Breast epithelium (tissue), 3 donors: ENCODE measurements around the gene KRT16.

Source experiments
- POLR2A ChIP-seq: fragments of 450-650 bp; IDR thresholded peaks from one replicate; pipeline ENCODE4 v1.6.1; 2016; ENCODE audit warnings: antibody characterized with exemption, mild to moderate bottlenecking, moderate library complexity
- TF ChIP-seq, protein P1 (sequence below), 3 donors: fragments of 450-650 bp; IDR thresholded peaks; one replicate each; pipeline ENCODE4 v1.5.1; 2016 to 2017; ENCODE audit warnings: antibody characterized with exemption in 3 of 3, mild to moderate bottlenecking in 3 of 3, moderate library complexity in 3 of 3

DNA sequence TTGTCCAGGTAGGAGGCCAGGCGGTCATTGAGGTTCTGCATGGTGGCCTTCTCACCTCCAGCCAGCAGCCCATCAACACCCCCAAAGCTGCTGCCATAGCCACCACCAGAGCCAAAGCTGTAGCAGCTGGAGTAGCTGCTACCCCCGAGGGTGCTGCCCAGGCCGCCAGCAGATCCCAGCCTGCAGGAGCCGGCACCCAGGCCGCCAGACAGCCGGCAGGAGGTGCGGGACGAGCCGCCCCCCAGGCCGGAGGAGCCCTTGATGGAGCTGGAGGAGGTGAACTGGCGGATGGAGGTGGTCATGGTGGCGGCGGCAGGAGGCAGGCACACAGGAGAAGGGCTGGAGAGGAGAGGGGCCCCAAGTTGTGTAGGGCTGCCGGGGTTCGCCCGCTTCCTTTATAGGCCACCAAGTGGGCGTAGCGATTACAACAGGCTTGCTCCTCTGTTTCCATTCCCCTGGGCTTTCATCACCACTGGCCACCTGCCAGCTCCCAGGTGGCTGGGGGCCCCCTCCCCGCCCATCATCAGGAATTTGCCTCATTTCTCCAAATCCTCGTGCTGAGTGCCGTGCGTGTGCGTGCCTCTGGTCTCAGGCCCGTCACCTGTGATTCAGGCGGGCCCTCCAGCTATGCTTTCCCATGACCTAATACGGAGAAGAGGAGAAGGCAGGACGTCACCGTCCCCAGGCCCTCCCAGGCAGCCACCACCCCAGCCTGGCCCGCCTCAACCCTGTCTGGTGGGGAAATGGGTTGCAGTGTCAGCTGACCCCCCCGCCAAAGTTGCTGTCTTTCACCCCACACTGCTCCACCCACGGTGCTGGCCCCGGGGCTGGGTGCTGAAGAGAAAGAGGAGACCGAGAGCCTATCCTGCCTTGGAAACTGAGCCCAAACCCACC is 11.9 kb upstream of the KRT16 start, which contains the start of gene KRT17:
- no peak for TF ChIP-seq POLR2A
- TF ChIP-seq, protein P1, sequence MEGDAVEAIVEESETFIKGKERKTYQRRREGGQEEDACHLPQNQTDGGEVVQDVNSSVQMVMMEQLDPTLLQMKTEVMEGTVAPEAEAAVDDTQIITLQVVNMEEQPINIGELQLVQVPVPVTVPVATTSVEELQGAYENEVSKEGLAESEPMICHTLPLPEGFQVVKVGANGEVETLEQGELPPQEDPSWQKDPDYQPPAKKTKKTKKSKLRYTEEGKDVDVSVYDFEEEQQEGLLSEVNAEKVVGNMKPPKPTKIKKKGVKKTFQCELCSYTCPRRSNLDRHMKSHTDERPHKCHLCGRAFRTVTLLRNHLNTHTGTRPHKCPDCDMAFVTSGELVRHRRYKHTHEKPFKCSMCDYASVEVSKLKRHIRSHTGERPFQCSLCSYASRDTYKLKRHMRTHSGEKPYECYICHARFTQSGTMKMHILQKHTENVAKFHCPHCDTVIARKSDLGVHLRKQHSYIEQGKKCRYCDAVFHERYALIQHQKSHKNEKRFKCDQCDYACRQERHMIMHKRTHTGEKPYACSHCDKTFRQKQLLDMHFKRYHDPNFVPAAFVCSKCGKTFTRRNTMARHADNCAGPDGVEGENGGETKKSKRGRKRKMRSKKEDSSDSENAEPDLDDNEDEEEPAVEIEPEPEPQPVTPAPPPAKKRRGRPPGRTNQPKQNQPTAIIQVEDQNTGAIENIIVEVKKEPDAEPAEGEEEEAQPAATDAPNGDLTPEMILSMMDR (IDR thresholded peaks at IDR 0.05): no peak
